GM21526 (cell line): ENCODE results near the gene SAMSN1.
"Not testable (repeated sequence)": the region's sequence is repeated elsewhere in the genome, so short reads cannot be mapped to it uniquely, and the experiment has no call there.

Experiments used
- ATAC-seq: cut with Tn5 transposase; IDR thresholded peaks from one replicate; pipeline ENCODE4 v1.9.1; 2021; ENCODE audit warnings: moderate library complexity; ENCODE audit not compliant: unreplicated experiment, low FRiP score

Gene SAMSN1

DNA sequence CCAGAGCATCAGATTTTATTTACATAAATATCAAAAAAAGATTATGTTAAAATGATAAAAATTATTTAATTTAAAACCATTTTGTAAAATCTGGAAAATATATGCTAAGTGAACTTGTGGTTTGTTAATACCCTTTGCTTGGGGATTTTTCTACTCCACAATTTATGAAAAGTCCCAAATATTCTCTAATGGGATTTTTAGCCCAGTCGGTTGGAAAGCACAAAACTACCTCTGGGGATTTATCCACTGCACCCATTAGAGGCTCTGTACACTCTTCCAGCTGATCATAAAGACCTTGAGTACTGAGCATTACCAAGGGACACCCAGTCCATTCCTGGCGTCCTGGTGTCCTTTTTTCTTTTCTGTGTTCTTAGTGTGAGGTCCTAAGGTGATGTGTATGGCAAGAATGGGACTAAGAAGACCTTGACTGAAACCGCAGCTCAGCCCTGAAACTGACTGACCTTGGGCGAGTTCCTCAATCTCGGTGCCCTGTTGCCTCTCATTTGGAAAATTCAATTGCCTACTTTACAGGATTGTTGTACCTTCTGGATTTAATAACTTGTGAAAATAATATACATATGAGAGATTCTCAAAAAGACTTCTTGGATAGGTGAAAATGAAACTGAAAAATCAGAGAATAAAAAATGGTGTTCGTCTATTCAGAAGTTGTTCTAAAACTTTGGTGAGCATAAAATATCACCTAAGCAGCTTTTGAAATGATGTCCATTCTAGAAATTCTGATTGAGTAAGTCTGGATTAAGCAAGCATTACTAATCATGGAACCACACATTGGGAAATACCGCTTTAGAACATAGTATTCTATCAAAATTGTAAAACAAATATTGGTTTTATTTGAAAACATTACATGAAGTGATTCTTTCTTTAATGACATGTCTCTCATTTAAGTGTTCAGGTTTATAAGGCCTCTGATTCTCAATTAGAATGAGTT, 21.5 kb upstream of the SAMSN1 start:
- ATAC-seq = no peak

DNA sequence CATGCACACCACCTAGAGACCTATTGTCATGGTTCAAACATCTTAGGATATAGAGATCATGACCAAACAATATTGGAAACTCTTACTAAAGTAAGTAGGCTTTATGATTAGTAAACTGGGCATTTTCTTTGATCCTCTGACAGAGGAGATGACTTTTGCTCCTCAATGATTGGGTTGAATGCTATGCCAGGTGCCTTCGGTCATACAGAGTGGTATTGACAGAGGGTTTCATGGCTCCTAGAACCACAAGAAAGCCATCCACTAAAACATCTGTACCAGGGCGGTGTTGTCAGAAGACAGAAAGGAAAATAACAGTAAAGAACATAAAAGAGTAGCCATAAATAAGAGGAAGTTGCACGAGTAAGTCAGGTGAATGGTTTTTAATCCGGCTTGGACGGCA, 20.8 kb upstream of the SAMSN1 start:
- ATAC-seq = no peak

DNA sequence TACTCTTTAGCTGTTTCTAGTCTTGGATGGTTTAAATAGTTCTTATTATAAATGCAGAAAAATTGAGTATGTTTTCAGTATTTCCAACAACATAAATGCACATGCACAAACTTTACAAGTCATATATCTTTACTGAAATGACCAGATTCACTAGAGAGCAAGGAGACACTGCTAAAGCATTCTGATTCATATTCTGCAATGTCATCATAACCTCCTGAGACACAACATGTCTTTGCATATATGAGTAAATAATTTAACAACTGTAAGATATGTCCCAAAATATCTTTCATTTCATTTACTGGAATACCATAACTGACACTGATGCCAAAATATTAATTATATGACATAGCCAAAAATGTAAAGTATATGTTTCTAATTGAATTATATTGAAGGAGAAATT, 16.8 kb upstream of the SAMSN1 start:
- no peak for ATAC-seq

DNA sequence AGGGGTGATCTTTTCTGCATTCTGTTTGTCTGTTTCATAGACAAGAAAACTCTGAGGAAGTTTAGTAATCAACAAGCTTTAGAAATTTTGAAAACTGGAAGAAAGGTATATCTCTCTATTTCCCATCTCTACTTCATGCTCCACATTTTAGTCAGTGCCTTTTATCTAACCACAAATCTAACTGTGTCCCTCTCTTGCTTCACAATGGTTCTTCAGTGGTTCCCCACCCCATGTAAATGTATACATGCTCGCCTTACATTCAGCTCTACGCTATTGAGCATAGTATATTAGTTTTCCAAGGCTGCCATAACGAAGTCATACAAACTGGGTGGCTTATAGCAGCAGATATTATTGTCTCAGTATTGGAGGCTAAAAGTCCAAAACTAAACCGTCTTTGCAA, 14.4 kb upstream of the SAMSN1 start:
- ATAC-seq = no peak

DNA sequence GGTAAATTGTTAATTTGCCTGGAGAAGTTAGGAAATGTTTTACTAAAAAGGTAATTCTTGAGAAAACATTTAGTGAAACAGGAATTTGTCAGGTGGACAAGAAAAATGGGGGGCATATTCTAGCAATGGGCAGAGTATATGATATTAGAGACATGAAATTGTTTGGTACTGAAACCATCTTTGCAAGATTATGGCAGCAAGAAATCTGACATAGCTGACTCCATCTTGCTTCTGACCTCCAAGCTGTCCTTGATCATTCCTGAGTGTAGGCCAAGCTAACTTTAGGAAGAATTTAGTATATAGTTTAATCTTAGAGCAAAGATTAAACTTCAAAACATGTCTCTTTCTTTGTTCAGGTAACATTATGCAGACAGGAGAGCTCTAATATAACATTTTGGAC, 14.0 kb upstream of the SAMSN1 start:
- no peak for ATAC-seq

DNA sequence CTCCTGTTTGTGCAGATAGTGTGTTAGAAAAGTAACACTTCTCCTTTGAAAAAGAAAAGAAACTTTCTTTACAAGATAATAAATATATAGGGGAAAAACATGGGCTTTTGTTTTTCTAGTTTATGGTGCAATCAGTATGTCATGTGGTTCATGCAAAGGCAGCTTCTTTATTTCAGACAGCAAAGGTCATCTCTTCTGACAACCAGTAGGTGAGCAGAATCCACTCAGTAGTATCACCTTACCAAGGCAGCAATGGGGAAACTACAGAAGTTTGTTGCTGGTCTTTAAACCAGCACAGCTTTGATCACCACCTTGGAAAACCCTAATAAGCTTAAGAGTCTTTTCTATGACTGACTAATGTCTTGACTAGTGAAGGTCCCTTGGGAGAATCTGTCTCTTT, 13.0 kb upstream of the SAMSN1 start:
- ATAC-seq = no peak

DNA sequence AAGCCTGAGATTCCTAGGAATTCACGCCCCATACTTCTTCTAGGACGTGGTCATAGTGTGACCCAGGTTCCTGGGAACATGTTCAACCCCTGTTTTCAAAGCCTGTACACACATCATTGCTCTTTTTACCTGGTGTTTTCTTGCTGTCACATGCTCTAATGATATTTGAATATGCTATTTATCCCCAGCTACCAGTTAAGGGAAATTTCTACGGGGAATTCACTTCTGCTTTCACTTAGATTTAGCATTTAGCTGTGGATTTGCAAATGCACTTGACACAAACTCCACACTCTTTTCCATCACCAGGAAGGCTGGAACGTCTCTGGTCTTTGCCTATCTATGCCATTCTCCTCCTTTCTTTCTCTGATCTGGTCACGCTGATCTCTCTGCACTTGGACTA, 11.3 kb upstream of the SAMSN1 start:
- no peak for ATAC-seq

DNA sequence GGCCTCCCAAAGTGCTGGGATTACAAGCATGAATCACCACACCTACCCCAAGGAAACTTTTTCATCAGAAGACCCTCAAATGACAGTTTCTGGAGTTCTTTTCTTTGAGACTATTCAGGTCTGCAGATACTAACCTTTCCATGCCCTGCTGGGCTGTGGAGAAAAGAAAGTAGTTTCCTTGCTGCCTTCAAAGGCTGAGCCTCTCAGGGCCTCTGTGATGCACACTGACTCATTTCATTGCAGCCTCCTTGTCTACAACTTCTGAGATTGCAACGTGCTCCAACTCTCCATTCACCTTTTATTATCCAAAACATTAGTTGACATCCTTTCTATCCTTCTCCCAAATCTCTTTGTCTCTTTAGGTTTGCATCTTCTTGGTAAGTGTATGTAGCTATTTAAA, 8.8 kb upstream of the SAMSN1 start:
- no peak for ATAC-seq

DNA sequence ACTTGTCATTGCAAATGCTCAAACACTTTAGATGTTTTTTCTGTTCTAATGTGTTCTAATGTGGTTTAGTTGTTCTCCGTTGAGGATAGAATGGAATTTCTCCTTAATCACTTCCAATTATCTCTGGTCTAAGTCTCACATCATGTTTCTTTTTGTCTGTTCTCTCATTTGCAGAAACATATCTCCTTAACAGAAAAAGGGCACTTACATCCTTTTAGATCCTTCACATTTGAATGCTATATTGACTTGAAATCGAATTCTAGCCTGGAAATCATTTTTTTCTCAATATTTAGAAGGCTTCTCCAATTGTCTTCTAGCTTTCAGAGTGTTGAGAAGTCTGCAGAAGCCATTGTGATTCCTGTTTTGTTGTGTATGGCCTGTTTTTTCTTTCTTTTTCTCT, 7.3 kb upstream of the SAMSN1 start:
- ATAC-seq = no peak

DNA sequence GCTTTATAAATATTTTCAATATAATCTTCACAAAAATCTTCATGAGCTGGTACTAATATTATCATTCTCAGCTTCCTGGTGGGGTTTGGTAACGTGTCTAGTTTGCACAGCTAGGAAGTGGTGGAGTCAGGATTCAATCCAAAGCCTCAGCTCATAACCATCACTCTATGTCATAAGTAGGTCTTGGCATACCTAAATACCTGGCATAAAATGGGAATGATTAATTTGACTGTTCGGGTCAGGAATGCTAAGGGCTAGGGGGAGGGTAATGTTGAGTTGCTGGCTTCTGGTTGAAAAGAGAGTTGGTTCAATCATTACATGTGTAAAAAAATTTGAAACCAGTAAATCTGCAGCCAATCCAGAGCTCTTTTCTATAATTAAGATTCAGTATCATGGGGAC, 5.6 kb upstream of the SAMSN1 start:
- ATAC-seq = no peak

DNA sequence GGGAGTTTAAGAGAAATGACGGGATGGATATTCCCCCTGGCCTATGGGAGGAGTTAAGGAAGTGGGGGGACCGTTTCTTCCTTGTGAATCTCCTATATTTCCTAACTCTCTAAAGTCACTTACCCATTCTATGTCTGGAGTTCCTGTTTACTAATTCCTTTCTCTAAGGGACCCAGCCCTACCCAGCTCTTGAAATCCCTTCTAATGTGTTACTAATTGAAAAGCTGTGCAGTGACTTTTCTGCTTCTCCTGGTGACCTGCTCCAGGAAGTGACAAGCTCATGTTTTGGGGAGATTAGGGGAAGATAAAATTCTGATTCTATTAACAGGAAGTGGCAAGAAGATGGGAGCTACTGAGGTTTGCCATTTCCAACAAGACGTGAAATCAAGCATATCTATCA, 4.0 kb upstream of the SAMSN1 start:
- ATAC-seq = no peak

DNA sequence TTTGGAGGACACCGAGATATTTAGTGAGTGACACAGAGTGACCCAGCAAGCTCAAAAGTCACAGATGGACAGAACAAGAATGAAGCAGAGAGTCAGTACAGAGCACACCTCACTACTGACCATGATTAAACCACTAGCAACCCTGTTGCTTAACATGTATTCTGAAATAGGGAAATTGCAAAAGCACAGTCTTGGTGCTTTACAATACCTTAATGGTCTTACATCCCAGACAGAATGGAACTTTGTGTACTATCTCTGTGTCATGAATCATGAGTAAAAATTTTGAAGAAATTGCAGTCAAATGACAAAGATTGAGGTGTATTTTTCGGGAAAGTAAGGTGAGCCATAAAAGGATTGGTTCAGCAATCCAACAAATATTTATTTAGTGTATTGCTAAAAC, 2.7 kb upstream of the SAMSN1 start:
- no peak for ATAC-seq

DNA sequence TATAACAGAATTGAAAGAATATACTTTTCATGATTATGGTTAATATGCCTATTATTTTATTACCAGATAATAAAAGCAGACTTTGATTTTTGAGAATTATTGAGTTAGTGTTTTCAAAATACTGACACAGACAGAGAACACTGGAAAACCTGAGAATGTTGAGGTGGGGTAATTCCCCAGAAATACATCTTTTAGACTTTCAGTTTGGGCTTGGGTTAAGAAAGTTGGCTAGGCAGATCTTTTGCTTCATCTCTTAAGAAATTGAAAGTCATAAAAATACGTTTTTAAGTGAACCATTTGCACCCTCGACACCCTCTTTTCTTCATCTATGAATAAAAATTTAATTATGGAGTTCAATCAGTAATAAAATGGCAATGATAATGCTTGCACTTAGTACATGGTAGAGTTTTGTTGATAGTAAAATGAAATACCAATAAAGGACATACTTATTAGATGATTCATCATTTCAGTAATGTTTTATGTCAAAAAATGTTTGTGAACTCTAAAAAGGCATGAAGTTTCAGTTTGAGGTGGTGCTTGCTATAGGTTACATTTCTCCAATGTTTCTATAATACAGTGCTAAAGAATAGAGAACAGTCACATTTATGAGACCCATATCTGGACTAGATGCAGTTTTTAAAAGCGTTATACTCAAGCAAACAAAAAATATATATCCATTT, 1.9 kb upstream of the SAMSN1 start:
- no peak for ATAC-seq

DNA sequence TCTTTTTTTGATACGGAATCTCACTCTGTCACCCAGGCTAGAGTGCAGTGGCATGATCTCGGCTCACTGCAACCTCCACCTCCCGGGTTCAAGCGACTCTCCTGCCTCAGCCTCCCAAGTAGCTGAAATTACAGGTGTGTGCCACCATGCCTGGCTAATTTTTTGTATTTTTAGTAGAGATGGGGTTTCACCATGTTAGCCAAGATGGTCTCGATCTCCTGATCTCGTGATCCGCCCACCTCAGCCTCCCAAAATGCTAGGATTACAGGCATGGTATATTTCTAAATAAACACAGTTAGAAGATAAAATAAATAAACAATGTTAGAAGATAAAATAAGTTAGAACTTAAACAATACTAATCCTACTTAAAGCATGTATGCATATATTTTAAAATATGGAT, 604 bp upstream of the SAMSN1 start:
- not testable (repeated sequence) for ATAC-seq

DNA sequence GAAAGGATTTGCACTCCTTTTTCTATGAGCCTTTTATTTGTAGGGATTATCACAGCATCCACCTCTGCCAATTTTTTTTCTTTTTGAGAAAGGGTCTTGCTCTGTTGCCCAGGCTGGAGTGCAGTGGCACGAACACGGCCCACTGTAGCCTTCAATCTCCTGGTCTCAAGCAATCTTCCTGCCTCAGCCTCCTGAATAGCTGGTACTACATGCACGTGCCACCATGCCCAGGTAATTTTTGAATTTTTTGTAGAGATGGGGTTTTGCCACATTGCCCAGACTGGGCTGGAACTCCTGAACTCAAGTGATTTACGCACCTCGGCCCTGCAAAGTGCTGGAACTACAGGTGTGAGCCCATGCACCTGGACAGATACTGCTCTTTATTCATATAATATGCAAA, 2.1 kb downstream of the SAMSN1 start:
- ATAC-seq = no peak

DNA sequence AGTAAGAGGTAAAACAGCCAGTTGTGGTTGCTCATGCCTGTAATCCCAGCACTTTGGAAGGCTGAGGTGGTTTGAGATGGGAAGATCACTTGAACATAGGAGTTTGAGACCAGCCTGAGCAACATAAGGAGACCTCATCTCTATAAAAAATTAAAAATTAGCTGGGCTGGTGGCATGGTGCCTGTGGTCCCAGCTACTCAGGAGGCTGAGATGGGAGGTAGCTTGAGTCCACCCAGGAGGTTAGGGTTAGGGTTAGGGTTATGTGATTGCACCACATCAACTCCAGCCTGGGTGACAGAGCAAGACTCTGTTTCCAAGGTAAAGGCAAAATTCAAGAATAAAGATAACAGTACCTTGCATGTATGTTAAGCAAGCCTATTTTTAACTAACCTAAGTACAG, 3.5 kb downstream of the SAMSN1 start:
- no peak for ATAC-seq

DNA sequence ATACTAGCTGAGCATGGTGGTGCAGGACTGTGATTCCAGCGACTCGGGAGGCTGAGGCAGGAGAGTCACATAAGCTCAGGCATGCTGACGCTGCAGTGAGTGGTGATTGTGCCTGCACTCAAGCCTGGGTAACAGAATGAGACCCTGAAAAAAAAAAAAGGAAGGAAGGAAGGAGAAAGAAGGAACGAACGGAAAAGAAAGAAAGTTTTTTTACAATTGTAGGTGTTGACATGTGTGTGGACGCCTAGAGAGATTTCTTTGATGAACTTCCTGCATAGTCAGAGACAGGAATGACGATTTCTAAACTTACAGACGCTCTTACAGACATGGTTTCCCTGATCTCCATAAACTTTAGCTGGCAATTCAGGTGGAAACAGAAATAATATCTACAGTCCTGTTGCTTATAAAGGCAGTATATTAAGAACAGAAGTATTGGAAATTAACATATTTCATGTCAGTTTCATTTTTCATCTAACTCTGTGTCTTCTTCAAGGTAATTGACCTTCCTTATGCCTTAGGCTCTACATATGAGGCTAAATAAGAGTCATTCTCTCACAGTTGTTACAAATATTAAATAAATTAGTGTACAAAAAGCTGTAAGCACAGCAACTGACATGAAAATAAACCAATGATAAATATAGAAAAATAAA, 4.1 kb downstream of the SAMSN1 start:
- no peak for ATAC-seq

DNA sequence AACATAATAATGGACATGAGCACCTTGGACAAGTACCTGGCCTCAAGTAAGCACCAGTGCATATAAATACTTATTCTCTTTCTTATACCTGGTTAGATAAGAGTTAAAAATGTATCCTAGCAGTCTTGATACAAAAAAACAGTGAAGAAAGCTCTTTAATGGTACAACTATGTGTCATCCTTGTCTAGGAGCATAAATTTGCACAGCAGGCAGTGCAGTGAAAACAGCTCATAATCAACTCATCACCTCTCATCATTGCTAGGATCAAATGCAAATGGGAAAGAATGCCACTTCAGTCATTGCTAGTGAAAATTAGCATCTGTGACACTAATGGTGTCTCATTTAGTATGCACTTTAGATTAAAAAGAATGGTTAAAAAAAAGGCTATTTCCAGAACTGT, 7.6 kb downstream of the SAMSN1 start:
- ATAC-seq = no peak

DNA sequence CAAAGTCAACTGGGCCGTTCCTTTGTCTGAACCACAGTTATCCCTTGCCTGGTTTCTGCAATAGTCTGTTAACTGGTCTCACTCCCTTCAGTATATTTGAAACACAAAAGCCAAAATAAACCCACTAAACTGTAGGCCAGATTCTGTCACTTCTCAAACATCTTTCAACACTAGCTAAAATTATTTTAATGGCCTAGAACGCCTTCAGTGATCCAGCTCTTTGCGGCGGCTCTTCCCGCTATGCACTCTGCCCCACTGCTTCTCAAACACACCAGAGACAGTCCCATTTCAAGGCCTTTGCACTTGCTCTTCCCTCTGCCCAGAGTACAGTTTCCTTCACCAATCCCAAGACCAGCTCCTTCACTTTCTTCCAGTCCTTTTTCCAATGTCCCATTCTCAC, 9.2 kb downstream of the SAMSN1 start:
- no peak for ATAC-seq

DNA sequence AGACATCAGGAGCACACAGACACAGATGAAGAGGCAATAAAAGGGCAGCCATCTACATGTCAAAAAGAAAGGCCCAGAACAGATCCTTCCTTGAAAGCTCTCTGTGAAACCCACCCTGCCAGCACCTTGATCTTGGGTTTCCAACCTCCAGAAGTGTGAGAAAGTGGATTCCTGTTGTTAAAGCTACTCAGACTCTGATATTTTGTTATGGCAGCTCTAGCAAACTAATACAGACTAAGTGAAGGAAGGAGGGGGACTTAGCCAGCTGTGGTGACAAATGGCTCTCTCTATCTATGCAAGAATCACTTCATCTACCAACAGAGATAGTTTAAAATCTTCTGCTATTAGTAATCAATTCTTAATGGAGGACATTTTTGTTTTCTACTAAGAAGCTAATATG, 10.4 kb downstream of the SAMSN1 start:
- ATAC-seq = no peak
